Regular cardiac myocyte (primary cell): Measurements from ENCODE around the gene INIP. TPM values are rescaled to one million over a fixed set of nuclear protein-coding genes. Genes with fewer than 3 reads are reported as not detected.

Experiments used
- total RNA-seq: library from RNA; depleted of rRNA; stranded (reverse); fragments of >200 nt; gene quantifications from 2 replicates; pipeline ENCODE4 v1.2.3, GENCODE V29; 2014

INIP gene
- 16.9 and 24.9 TPM in 2 replicates for total RNA-seq

GRCh38 chr9:112717661-112718331 lies at the start of gene INIP:
TSS of gene INIP (minus strand) at chr9:112718117. CDS start at chr9:112716485, 1,632 bp downstream.

GRCh38 chr9:112750016-112750763 lies 32.3 kb upstream of the INIP start, which contains the start of gene SNX30:
TSS of gene SNX30 (plus strand) at chr9:112750760. CDS start at chr9:112751002, 242 bp downstream.

Other genes starting within 250 kb of the INIP start
- 1.3 and 2.5 TPM in 2 replicates for gene KIAA1958, start 231.3 kb downstream of the INIP start, total RNA-seq
- 13.6 and 14.9 TPM in 2 replicates for gene SNX30, start 32.6 kb upstream of the INIP start, total RNA-seq
- not detected in 2 replicates for gene SLC46A2, start 172.8 kb upstream of the INIP start, total RNA-seq